HTR-8/SVneo (cell line): ENCODE results near the gene SLC5A10.
A peak's percentile ranks its signal among the peaks of the same experiment; 100 is the strongest.
"Not testable (repeated sequence)": the region's sequence is repeated elsewhere in the genome, so short reads cannot be mapped to it uniquely, and the experiment has no call there.

Experiments used
- DNase-seq: peaks from one replicate; pipeline ENCODE4 v3.0.0; 2011; ENCODE audit warnings: low spot score, mixed read lengths; ENCODE audit not compliant: insufficient read length
- FAIRE-seq: peaks from 2 replicates; lab custom pipeline; 2011; peaks lifted over from hg19 to GRCh38; lab: Jason Lieb, UNC

The SLC5A10 gene

GRCh38 chr17:19014628-19015215 is 62.8 kb downstream of the SLC5A10 start:
- no peak for DNase-seq
- peak; percentile 64 for FAIRE-seq

GRCh38 chr17:19015428-19015827 is 63.5 kb downstream of the SLC5A10 start:
- FAIRE-seq (no peak), DNase-seq (no peak)

- FAIRE-seq: no peak
Measured at GRCh38 chr17:19016297-19016696, 64.3 kb downstream of the SLC5A10 start.

GRCh38 chr17:19016881-19017280 is 64.9 kb downstream of the SLC5A10 start:
- FAIRE-seq: peak; percentile 4

More at GRCh38 chr17:19016297-19016696, 64.3 kb downstream of the SLC5A10 start:
- no peak for DNase-seq

GRCh38 chr17:19017401-19017800 is 65.4 kb downstream of the SLC5A10 start:
- DNase-seq: no peak

More at GRCh38 chr17:19016881-19017280, 64.9 kb downstream of the SLC5A10 start:
- DNase-seq: no peak

GRCh38 chr17:19017804-19018599 is 66.0 kb downstream of the SLC5A10 start:
- no peak for DNase-seq
- no peak for FAIRE-seq

More at GRCh38 chr17:19017401-19017800, 65.4 kb downstream of the SLC5A10 start:
- no peak for FAIRE-seq

- FAIRE-seq: peak; percentile 13
Measured at GRCh38 chr17:19018600-19018950, 66.6 kb downstream of the SLC5A10 start.

GRCh38 chr17:19019041-19019941 is 67.3 kb downstream of the SLC5A10 start:
- peak; percentile 13 for FAIRE-seq
- no peak for DNase-seq

More at GRCh38 chr17:19018600-19018950, 66.6 kb downstream of the SLC5A10 start:
- no peak for DNase-seq

GRCh38 chr17:19020016-19020415 is 68.1 kb downstream of the SLC5A10 start:
- FAIRE-seq: no peak
- DNase-seq: no peak

GRCh38 chr17:19021011-19021621 is 69.2 kb downstream of the SLC5A10 start:
- FAIRE-seq, DNase-seq: not testable (repeated sequence)

GRCh38 chr17:19021622-19022083 is 69.7 kb downstream of the SLC5A10 start:
- FAIRE-seq (peak; percentile 75), DNase-seq (no peak)

GRCh38 chr17:19022128-19022527 is 70.2 kb downstream of the SLC5A10 start:
- FAIRE-seq (peak; percentile 60), DNase-seq (no peak)

- FAIRE-seq (no peak), DNase-seq (no peak)
Measured at GRCh38 chr17:19022747-19023146, 70.8 kb downstream of the SLC5A10 start.

GRCh38 chr17:19023209-19023999 is 71.4 kb downstream of the SLC5A10 start:
- DNase-seq (no peak), FAIRE-seq (no peak)

GRCh38 chr17:19024101-19025078 is 72.4 kb downstream of the SLC5A10 start:
- DNase-seq (no peak), FAIRE-seq (peak; percentile 58)

GRCh38 chr17:19028671-19029070 is 76.7 kb downstream of the SLC5A10 start:
- not testable (repeated sequence) for DNase-seq, FAIRE-seq

GRCh38 chr17:19029740-19030139 is 77.8 kb downstream of the SLC5A10 start:
- FAIRE-seq: peak; percentile 84
- not testable (repeated sequence) for DNase-seq
